HL-60/S4 treated with phorbol 12-myristate 13-acetate at 8.2 ng/mL for 4 days and 3 days (cell line): ENCODE data around the gene TMEM254.
"Not testable (repeated sequence)": the region's sequence is repeated elsewhere in the genome, so short reads cannot be mapped to it uniquely, and the experiment has no call there.

Experiments
- in situ Hi-C: fragments of 300-500 bp; cut with MboI; formaldehyde crosslinking; loops from 2 replicates; pipeline ENCODE4 v1.15.0; 2022; ENCODE audit warnings: low sequenced_read_pairs

The TMEM254 gene, protein sequence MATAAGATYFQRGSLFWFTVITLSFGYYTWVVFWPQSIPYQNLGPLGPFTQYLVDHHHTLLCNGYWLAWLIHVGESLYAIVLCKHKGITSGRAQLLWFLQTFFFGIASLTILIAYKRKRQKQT

DNA sequence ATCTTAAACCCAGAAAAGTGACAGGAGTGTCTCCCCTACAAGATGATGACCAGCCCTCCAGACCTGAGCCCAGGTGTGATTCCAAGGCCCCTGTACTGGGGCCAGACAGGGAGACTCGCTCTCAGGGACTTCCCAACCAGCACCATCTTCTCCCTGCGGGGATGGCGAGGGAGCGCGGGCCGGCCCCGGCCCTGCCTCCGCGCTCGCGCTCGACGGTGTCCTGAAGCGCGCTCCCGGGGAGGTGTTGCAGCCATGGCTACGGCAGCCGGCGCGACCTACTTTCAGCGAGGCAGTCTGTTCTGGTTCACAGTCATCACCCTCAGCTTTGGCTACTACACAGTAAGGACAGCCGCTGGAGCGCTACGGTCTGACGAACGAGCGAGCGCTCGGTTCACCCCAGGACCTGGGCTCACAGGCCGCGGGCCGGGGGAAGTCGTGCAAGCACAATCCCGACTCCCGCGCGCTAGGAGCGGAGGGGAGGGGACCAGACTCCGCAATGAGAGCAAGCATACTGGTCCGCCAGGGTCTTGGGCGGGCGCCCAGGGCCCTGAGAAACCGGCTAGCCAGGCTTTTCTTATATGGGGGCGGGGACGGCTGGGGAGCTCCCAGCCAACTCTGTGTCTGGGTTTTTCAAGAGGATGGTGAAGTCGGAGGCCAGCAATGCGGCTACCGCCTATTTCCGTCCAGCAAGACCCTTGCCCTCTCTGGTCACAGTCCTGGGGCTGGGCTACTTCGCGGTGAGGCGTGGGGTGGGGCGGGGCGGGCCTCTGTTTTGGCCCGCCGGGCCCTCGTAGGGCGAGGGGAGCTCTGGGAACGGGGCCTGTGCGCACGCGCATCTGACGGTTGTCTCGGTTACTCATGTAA is at the start of gene TMEM254:
Gene TMEM254 (plus strand): TSS at position 218 of the 864 bp plus-strand sequence. CDS start 35 bp downstream, at position 253.
- in situ Hi-C loops = no loop called here

DNA sequence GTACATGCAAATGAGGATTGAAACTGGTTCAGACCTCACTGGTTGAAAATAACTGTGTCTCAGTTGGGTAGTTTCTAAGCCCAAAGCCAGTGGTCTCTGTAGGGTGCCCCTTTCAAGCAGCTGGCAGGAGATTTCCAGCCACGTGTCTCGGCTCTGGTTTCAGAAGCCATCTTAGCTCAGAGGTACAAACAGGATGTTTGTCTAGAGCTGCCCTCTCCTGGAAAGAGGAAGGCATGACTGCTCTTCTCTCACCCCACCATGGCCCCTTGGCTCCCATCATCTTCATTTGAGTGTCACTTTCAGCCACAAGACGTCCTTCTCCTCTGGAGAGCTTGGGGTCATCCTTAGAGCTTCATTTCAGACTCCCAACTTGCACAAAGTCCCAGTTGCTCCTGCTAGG is 49.3 kb upstream of the TMEM254 start:
- in situ Hi-C loops = not testable (repeated sequence)

DNA sequence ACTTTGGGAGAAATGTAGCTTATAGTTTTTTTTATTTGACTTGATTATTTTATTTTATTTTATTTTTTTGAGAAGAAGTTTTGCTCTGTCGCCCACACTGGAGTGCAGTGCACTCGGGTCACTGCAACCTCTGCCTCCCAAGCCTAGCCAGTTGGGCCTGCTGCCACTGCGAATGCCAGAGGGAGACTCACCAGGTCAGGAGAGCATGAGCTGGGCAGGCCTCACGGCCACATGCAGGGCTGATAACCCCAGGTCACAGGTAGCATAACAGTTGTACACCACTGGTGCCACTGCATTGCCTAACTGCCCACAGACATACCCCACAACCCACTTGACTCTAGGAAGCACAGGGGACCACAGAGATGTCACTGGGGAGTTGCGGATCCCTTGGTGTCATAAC is 48.6 kb upstream of the TMEM254 start:
- in situ Hi-C loops = not testable (repeated sequence)

DNA sequence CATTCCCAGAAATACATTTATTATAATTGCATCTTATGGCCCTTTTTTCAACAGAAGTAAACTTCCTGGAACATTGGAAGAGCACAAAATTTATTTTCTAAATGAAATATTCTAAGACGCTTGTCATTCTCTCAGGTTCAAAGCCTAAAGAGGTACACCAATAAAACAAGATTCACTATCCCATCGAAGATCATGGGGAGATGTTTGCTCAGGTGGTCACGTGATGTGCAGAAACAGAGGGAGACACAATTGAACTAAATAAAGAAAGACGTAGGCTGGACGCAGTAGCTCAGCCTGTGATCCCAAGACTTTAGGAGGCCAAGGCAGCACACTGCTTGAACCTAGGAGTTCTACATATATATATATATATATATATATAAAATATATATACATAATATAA is 46.0 kb upstream of the TMEM254 start:
- in situ Hi-C loops = no loop called here

DNA sequence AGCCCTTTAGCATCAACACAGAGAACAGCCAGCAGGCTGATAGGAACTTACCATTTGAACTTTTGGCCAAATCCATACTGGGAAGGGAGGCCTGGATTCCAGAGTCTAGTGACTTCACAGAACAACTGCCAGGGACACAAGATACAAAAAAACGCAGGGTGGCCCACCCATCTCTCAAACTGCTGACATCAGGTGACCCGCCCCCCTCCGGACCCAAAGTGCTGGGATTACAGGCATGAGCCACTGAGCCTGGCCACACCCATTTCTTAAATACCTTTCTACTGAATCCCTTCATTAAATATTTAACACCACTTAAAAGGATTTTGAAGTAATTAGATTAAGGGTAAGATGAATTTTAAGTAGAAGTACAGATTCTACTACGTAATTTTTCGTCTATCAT is 43.7 kb upstream of the TMEM254 start:
- in situ Hi-C loops = not testable (repeated sequence)

DNA sequence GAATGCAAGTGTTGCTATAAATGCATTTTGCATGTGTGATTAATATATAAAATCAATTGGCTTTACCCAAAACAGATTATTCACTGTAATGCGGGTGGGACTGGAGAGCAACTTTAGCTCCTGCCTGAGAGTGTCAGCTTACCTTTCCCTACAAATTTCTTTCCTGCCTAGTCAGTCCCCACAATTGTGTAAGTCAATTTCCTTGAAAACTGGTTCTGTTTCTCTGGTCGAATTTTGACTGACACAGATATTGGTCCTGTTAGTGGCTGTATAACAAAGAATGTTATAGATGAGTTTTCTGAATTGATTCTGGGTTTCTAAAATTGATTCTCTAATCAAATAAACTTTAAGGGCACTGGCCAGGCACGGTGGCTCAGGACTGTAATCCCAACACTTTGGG is 43.0 kb upstream of the TMEM254 start:
- in situ Hi-C loops = not testable (repeated sequence)

DNA sequence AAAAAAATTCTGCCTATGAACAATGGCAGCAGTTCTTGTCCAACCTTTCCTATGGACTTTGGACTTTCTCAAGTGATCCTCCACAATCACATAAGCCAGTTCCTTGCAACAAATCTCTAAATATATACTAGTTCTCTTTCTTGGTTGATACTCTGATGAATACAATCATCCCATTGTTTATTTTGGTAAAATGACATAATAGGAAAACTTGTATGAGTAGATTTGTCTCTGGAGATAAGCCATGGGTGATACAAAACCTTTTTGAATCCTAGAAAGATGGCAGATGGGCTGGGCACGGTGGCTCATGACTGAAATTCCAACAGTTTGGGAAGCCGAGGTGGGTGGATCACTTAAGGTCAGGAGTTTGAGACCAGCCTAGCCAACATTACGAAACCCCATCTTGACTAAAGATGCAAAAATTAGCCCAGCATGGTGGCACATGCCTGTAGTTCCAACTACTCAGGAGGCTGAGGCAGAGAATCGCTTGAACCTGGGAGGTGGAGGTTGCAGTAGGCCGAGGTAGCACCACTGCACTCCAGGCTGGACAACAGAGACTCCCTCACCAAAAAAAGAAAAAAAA is 41.5 kb upstream of the TMEM254 start:
- in situ Hi-C loops = not testable (repeated sequence)

DNA sequence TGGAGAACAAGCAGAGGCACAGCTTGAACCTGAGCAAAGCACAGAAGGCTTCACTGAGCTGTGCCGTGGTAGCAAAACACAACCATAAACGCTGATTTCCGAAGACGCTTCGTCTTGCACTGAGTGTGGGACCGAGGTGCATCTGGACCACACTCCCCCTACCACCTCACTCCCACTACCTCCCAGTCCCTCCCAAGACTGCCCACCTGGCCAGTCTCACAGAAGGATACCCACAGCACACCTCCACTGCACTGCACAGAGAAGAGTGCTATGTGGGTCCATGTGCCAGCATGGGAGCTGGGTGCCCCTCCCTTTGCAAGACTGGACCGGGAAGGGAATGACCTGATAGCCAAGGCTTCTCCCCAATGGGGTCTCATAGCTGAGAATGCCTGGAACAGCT is 40.2 kb upstream of the TMEM254 start:
- in situ Hi-C loops = not testable (repeated sequence)

DNA sequence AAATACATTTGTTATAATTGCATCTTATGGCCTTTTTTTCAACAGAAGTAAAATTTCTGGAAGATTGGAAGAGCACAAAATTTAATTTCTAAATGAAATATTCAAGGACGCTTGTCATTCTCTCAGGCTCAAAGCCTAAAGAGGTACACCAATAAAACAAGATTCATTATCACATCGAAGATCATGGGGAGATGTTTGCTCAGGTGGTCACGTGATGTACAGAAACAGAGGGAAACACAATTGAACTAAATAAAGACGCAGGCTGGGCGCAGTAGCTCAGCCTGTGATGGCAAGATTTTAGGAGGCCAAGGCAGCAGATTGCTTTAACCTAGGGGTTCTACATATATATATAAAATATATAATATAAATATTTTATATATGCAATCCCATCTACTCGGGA is 37.3 kb upstream of the TMEM254 start:
- in situ Hi-C loops = no loop called here

DNA sequence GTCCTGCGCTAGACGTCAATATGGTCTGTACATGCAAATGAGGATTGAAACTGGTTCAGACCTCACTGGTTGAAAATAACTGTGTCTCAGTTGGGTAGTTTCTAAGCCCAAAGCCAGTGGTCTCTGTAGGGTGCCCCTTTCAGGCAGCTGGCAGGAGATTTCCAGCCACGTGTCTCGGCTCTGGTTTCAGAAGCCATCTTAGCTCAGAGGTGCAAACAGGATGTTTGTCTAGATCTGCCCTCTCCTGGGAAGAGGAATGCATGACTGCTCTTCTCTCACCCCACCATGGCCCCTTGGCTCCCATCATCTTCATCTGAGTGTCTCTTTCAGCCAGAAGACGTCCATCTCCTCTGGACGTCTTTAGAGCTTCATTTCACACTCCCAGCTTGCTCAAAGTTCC is 33.5 kb upstream of the TMEM254 start:
- in situ Hi-C loops = not testable (repeated sequence)

DNA sequence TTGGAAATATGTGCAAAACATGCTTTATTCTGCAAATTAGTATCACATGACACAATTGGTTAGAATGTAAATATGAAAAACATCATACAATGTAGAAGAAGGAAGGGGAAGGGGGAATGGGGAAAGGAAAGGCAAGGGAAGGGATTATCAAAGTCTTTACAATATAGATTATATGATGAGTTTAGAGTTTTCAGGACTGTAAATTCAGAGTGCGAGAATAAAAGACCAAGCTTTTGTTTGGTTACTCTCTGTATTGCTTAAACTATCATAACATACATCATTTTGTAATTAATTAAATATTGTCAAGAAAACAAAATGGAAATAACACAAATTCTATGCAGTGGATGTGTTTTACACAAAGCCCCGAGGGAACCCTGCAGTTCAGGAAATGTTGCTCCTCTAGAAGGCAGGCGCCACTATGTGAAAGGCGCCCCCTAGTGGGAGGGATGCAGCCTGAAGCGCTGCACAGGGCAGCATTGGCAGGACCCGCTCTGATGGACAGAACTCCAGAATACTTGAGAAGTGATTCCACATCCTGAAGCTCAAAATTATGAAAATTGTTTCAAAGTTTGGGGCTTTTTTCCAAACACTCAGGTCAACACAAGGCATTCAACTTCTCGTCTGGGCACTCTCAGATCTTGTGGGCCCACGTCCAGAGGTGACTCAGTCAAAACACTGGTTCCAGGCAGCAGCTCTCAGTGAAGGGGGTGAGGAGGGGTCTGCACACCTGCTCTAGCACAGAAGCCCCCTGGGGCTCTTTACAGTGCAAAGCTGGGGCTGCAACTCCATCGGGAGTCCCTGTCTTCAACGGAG is 31.6 kb upstream of the TMEM254 start:
- in situ Hi-C loops = no loop called here

DNA sequence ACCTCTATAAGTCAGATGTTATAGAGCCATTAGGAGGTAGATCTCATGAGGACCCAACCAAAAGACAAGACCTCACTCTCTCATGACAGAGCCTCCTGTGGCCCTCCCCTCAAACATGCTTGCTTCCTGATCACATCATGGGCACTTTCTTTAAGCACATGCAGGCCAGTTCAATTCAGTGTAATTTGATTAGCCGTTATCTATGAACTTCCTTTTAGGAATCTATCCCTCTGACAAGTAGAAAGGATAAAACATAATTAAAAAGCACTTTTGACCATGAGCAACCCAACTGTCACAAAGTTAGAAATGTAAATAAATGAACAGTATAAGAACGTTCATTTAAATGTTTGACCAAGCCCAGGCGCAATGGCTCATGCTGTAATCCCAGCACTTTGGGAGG is 27.7 kb upstream of the TMEM254 start:
- in situ Hi-C loops = no loop called here

DNA sequence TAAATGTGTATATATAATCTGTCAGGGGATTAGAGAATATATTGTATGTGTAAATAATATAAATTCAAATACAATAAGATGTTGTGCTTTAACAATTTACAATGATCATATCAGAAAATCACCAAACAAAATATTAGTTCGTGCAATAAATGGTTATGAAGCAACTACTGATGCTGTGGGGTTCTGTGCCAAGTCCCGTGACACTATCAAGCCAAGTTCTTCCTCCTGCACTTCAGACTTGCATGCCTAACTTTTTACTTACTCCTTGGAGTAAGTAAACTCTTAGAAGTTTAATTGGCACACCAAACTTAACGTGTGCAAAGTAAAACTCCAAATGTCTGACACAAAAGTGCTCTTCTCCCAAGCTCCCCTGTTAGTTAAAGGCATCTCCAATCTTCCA is 26.5 kb upstream of the TMEM254 start:
- in situ Hi-C loops = no loop called here

DNA sequence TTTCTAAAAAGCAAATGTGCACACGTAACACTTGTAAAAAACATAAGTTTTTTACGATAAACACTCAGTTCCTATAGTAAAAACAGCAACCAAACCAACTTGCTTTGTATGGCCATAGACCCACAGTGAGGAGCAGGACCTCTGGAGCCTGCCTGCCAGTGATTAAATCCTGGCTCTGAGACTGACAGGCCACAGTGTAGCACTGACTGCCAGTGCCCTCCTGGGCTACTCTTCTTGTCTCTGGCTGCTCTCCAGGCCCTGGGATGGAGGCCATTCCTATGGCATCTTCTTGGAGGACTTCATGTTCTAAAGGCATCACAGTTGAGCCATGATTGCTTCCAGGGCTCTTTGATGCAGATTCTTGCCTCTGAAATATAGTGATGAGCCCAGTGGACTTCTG is 22.7 kb upstream of the TMEM254 start:
- in situ Hi-C loops = no loop called here

DNA sequence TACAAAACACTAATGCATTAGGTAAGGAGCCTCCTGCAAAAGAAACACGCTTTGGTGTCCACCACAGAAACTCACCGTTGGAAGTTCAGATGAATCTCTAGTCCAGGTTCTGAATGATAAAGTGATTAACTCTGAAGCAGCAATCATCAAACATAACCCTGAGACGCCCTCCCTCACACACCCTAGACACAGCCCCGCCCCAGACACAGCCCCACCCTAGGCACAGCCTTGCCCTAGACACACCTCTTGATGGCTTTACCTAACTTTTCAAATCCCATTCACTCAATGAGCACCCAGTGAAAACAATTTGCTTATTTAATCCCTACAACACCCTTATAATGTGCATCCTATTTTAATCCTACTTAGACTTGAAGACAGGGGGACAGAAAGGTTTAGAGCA is 21.3 kb upstream of the TMEM254 start:
- in situ Hi-C loops = no loop called here

DNA sequence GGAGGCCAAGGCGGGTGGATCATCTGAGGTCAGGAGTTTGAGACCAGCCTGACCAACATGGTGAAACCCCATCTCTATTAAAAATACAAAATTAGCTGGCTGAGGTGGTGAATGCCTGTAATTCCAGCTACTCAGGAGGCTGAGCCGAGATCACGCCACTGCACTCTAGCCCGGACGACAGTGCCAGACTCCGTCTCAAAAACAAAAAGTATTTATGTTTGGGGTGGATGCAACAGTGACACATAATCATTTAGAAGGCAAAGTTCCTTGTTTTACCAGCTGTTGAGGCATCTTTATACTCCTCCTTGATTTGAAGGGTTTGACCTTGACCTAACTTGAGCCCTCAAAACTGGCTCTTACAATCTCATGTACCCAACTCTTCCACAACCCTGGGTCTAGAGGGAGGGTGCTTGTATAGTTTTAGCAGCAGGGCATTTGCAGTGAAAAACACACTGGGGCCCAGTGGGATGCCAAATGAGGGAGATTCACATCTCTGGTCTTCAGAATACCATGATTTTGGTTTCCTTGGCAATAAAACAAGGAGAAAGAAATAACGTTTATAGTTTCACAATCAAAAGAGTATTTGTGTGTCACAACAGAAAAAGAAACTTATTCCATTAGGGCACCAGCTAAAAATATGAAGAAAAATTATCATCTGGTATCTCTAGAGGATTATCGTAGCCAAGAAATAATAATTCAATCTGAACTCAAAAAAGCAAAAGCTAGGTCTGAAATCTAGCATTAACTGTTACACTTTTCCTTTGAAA is 14.2 kb upstream of the TMEM254 start:
- in situ Hi-C loops = no loop called here

DNA sequence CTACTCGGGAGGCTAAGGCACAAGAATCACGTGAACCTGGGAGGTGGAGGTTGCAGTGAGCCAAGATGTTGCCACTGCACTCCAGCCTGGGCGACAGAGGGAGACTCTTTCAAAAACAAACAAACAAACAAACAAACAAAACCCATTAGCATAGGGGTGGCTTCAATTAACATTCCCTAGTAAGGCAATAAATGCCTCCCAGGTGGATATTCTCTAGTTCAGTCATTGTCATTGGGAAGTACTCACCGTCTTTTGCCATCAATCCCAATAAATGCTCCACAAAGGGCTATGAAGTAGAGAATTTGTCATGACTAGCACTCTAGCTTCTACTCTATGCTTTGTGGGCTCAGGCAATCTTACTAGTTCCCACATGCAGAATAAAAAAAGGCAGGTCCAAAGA is 11.7 kb upstream of the TMEM254 start:
- in situ Hi-C loops = no loop called here

DNA sequence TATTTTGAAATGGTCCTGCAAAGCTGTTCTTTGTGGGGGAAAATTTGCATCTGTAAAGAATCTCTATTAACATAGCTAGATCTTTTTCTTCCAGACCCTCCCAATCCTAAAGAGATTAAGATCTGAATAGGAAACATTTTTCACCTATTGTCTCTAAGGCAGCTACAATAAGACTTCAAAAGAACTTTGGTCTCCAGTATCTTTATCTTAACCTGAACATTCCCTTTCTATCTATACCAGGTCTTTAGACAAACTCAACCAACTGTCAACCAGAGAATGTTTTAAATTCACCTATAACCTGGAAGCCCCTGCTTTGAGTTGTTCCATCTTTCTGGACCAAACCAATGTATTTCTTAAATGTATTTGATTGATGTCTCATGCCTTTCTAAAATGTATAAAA is 10.6 kb upstream of the TMEM254 start:
- in situ Hi-C loops = not testable (repeated sequence)

DNA sequence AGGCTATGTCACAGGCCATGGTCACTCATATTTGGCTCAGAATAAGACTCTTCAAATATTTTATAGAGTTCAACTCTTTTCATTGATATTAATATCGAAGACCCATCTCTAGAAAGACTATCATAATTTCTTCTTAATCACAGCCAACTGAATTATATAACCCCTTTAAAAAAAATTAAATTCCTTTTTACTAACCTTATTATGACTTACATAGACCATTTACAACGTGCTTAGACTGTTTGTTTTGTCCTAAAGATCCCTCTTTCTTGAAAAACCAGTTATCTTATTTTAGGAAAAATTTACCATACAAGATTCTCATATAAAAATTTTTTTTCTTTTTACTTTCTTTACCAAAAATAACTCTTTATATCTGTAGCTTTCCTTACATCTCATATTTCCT is 10.2 kb upstream of the TMEM254 start:
- in situ Hi-C loops = no loop called here

DNA sequence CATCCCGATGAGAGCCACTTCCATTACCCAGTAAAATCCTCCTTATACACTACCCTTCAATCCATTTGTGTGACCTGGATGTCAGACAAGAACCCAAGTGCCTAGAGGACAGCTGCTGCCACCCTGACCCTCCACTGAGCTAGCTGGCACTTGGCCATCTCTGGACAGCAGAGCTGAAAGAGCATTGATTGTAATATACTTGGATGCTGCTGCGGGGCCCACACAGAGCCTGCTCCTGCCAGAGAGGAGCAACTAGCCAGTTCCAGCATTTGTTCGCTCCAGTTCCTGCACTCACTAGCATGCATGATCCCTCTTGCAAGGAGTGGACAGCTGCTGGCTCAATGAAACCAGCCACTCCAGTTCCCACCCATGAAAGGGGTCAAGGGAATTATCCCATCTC is 8.4 kb upstream of the TMEM254 start:
- in situ Hi-C loops = no loop called here

DNA sequence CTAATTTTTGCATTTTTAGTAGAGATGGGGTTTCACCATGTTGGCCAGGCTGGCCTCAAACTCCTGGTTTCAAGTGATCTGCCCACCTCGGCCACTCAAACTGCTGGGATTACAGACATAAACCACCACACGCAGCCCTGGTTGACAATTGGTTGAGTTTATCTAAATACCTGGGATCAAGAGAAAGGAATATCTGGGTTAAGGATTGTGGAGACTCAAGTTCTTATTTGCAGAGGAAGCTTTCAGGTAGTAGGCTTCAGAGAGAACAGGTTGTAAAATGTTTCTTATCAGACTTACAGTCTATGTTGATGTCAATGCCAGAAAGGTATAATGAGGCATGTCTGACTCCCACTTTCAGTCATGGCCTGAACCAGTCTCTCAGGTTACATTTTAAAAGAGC is 5.9 kb upstream of the TMEM254 start:
- in situ Hi-C loops = no loop called here
